OCI-LY3 (cell line): ENCODE results near the gene WNT3.

ENCODE experiments used
- EZH2phosphoT487 ChIP-seq: fragments of 200-600 bp; shearing (Covaris generic); IDR thresholded peaks from 2 replicates; pipeline ENCODE4 v1.6.1; 2018; ENCODE audit warnings: antibody characterized with exemption, mixed run types, low read depth
- TF ChIP-seq, protein P1 (sequence below): fragments of 200-600, 300-600 bp; sonication (generic); IDR thresholded peaks from 2 replicates; pipeline ENCODE4 v1.5.1; 2014; ENCODE audit warnings: antibody characterized with exemption, low read length, low read depth

GRCh38 chr17:46802800-46803199 is 15.7 kb downstream of the WNT3 start:
- TF ChIP-seq, protein P1, sequence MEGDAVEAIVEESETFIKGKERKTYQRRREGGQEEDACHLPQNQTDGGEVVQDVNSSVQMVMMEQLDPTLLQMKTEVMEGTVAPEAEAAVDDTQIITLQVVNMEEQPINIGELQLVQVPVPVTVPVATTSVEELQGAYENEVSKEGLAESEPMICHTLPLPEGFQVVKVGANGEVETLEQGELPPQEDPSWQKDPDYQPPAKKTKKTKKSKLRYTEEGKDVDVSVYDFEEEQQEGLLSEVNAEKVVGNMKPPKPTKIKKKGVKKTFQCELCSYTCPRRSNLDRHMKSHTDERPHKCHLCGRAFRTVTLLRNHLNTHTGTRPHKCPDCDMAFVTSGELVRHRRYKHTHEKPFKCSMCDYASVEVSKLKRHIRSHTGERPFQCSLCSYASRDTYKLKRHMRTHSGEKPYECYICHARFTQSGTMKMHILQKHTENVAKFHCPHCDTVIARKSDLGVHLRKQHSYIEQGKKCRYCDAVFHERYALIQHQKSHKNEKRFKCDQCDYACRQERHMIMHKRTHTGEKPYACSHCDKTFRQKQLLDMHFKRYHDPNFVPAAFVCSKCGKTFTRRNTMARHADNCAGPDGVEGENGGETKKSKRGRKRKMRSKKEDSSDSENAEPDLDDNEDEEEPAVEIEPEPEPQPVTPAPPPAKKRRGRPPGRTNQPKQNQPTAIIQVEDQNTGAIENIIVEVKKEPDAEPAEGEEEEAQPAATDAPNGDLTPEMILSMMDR: no peak
- no peak for TF ChIP-seq EZH2phosphoT487
